GM12872 (cell line): ENCODE measurements around the gene MAP3K20.

ENCODE experiments used
- TF ChIP-seq, protein P1 (sequence below): IDR thresholded peaks from 3 replicates; pipeline ENCODE4 v1.5.1; 2011; ENCODE audit warnings: low read depth, mild to moderate bottlenecking, low read length, moderate library complexity; ENCODE audit not compliant: insufficient read depth

The MAP3K20 gene

DNA sequence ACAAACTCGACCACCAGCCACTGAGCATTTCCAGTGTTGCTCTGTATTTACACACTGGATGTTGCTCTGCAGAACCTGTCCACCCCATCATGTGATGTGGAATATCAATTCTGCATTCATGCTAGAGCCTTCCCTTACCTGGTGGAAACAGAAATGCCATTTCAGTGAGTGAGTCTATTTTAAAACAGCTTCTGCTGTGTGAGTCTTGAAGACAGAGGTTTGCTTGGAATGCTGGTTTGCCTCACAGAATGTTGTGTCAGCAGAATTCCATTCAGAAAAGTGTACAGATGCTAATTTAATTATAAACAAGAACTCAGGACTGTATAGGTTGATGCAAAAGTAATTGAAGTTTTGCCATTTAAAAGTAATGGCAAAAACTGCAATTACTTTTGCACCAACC lies 118.3 kb downstream of the MAP3K20 start:
- TF ChIP-seq, protein P1, sequence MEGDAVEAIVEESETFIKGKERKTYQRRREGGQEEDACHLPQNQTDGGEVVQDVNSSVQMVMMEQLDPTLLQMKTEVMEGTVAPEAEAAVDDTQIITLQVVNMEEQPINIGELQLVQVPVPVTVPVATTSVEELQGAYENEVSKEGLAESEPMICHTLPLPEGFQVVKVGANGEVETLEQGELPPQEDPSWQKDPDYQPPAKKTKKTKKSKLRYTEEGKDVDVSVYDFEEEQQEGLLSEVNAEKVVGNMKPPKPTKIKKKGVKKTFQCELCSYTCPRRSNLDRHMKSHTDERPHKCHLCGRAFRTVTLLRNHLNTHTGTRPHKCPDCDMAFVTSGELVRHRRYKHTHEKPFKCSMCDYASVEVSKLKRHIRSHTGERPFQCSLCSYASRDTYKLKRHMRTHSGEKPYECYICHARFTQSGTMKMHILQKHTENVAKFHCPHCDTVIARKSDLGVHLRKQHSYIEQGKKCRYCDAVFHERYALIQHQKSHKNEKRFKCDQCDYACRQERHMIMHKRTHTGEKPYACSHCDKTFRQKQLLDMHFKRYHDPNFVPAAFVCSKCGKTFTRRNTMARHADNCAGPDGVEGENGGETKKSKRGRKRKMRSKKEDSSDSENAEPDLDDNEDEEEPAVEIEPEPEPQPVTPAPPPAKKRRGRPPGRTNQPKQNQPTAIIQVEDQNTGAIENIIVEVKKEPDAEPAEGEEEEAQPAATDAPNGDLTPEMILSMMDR: no peak

DNA sequence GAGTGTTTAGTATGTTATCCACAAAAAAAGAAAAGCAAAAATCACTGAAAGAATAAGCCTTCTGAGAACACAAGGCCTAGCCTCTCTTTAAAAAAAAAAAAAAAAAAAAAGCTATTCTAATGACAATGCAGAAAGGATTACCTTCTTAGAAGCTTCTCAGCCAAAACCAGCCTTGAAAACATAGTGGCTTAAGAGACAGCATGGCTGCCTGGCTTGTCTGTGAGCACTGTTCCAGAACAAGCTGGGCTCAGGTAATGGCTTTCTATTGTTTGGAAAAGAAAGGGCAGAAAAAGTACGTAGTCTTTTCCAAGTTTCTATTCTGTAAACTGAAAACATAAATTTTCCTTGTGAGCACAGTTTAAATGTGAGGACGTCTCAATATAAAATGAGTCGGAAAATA lies 119.5 kb downstream of the MAP3K20 start:
- TF ChIP-seq, protein P1: no peak

DNA sequence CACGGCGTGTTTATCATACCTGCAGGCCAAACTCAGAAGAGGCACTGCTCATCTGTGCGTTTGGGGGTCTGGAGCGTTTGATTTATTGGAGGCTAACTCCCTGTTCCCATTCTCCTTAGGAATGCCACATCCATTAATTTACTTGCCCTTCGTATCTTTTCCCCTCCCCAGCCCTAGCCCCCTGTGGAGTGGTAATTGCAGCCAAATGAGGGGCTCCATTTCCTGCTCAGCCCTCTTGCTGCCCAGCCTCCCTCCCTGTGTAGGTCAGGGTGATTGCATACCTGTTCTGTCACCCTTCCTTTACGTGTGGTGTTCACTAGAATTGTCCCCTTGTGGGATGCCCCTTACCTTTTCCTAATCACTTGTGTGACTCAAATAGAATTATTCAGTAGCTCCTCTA lies 120.4 kb downstream of the MAP3K20 start:
- TF ChIP-seq, protein P1: no peak

DNA sequence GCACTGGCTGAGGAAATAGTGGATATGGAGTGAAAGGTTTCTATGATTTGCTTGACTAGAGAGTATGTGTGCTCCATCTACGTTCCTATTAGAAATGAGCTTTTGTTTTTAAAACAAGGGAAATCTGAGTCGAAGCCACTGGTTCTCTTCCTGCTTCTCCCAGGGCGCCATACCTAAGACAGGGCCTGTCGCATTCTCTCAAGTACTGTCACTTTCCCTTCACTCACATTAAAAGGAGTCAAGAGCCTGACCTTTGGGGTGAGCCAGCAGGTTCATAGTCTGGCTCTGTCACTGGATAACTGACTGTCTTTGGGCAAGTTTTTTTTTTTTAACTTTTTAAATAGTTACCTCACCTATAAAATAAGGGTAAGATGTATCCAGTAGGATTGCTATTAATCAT lies 121.0 kb downstream of the MAP3K20 start:
- TF ChIP-seq, protein P1: no peak

DNA sequence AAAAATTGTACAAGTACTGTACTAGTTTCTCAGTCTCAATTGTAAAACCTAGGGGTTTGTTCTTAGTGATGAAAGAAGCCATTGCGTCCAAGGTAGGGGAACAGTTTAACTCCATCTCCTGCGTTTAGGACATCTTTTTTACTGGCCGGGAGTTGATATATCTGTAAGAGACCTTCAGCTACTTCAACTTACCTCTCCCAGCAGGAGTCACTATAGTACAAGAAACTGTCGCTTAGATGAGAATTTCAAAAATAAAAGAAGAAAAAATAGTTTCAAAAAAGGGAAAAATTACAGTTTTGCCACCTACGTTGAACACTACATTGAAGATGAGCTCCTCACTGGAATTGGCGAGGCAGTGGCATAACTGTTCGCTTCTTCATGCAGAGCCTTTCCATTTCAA lies 122.7 kb downstream of the MAP3K20 start:
- TF ChIP-seq, protein P1: no peak

DNA sequence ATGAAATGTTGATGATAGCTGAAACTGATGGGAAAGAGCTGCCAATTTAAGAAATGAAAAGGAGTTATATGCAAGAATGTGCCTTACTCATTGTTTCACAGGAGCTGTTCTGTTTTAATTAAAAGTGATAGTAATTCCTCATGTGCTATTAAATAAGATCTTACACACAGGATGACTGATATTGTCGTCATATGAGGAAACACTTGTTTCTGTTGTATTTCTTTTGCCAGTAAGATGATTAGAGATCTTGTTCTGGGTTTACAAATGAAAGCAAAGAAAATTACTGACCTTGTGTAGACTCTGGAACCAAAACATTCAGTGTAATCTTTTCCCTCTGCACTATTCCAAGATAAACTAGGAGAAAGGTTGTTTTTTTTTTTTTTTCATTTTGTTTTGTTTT lies 123.6 kb downstream of the MAP3K20 start:
- TF ChIP-seq, protein P1: no peak

DNA sequence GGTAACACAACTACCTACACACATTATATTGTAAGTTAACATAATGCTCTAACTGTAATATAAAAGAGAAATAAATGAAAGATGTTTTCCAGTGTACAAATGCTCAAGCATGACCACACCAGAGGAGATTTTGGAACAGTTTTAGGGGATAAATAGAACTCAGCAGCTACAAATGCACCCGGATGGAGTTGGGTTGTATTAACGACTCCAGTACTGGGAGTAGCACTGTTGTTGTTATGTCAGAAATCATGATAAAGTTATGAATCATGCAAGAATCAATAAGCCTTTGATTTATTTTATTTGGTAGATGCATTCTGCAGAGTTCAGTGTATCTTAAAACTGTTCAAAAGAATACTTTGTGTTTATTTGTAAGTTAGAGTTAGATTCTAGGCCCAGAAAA lies 126.9 kb downstream of the MAP3K20 start:
- TF ChIP-seq, protein P1: no peak

DNA sequence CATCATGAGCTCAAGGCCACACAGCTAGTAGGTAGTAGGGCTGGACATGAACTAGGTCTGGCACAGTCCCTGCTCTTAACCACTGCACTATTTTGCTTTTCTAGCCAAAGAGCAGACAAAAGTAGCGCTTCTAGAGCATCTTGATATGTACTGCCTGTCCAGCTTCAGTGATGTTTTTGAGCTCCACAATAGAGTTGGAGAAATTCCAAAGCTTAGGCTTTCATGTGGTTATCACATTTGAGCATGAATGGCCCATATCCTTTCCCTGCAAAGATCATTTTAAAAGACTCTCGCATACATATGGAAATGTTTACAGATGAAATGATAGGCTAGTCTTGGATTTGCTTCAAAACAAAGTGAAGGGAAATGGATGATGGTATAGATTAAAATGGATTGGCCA lies 128.7 kb downstream of the MAP3K20 start:
- TF ChIP-seq, protein P1: no peak
